ENCODE results near the gene OXNAD1.
"Not testable (repeated sequence)": the region's sequence is repeated elsewhere in the genome, so short reads cannot be mapped to it uniquely, and the experiment has no call there.

The OXNAD1 gene

DNA sequence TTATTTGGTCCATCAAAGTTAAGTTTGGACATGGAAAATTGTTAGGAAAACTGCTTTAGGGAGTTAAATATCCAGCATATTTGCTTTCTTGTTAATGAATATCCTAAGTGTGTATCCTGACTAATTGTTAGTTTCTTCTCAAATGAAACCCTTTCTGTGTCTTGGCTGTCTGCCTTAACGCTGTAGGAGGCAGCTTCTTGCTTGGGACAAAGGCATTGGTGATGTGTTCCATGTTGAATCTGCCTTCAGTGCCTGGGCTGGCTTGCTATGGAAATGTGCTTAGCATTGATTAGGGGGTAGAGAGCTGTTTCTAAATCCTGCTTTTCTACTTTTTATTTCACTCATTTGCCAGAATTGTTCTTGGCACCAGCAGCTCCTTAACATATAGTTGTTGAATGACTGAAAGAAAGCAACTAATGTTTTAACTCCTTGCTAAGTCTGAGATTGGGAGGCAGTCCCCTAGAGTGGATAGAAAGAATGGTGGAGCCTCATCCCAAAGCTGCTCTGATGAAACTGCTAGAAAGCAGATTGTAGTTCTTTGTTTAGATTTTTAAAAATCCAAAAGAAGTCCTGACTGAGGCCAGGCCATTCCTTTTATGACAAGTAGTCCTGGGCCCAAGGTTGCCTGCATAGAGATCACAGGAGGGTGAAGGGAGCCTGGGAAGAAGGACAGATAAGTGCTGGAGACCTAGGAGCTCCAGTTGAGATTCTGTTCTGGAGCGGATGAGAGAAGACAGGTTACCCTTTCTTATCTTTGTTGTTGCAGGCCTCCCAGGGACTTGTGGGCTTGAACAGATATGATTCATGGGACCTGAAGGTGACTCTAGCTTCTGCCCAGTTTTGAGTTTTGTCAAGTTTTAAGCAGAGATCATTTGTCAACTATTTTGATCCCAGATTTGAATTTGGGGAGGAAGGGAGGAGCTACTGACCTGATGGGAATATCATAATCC, 39.3 kb downstream of the OXNAD1 start:
- no peak for DNase-seq (ENCODE audit: low spot score)

GRCh38 chr3:16305111-16305541, 40.1 kb downstream of the OXNAD1 start:
- no peak for DNase-seq (ENCODE audit: low spot score)

DNA sequence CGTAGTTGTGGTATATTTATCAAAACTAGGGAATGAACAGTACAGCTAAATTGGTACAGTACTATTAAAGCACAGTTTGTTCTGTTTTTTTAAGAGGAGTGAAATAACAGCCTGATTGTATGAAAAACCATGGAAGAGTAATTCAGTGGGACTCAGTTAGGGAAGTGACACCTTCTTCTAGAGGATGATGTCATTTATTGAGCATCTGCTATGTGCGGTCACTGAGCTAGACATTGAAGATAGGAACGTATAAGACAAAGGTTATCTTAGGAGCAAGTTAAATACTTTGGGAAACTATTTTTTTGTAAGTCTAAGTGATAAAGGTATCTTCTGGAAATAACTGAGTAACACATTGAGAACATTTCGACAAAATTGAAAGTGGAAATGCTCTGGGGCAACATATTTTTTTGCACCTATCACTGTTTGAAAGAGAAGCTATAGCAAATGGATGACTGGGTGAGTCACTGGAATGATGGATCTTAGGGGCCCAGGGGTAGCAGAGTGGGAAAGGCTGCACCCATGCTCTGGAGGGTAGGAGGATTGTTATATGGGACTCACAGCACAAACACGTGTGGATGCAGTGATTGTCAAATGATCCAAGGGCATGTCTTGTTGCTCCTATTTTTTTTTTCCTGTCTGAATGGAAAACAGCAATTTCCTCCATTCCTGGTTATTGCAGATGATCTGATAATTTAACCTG, 43.0 kb downstream of the OXNAD1 start:
- no peak for DNase-seq (ENCODE audit: low spot score)

DNA sequence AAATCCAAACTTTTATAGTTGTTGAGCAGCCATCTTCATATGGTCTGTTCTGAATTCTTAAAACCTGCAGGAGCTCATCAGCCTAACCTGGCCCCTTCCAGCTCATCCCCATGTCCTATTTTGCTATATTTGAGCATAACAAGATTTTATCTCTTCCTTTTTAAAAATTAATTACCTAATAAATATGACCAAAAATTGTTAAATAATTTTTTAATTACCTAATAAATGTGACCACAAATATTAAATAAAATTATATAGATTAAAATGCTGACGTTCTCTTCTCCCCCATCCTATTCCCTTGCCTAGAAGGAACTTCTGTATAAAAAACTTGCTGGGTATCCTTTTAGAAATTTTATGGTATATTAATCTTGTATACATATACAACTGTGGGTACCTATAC, 43.7 kb downstream of the OXNAD1 start:
- DNase-seq (ENCODE audit: low spot score), result no peak

GRCh38 chr3:16309558-16309957, 44.5 kb downstream of the OXNAD1 start:
- no peak for DNase-seq (ENCODE audit: low spot score)

DNA sequence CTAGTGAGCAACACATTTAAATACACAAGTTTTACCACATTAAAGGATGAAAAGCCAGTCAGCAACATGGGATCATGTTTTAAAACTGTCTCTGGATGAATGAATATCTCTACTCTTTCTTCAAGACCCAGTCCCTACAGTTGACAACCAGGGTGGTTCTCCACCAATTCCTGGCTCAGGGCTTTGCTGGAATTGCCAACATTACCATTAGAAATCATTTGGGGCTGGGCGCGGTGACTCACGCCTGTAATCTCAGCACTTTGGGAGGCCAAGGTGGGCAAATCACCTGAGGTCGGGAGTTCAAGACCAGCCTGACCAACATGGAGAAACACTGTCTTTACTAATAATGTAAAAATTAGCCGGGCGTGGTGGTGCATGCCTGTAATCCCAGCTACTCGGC, 45.5 kb downstream of the OXNAD1 start:
- DNase-seq (ENCODE audit: low spot score), result not testable (repeated sequence)

GRCh38 chr3:16311960-16312451, 47.0 kb downstream of the OXNAD1 start:
- no peak for DNase-seq (ENCODE audit: low spot score)

DNA sequence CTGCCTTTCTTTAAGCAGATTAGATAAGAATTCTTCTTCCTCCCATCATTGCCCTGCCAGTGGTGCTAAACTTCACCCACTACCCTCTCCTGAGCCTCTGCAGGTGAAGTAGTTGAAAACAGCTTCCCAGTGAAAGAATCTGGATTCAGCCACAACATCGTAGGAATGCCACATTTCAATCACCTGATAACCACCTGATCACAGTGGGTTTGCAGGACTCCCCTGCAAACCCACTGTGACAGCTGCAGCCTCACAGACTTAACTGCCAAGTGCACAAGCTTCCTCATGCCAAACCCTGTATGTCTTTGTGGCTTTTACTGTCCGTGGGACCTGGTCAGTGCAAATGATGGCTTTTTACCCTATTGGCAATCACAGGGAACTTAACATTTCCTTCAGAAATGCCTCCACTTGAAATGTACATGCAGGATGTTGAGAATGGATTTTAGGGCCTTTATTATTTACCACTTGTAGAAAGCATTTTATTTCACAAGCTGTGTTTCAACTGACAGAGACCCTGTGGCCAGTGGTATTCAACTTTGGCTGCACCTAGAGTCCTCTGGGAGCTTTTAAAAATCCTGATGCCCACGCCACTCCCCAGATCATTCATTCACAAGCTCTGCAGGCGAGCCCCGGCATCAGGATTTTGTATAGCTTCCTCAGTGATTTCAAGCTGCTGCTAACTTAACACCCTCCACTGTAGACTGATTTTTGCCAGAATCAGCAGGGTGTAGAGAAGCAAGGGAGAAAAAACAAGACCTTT, 49.1 kb downstream of the OXNAD1 start:
- no peak for DNase-seq (ENCODE audit: low spot score)

DNA sequence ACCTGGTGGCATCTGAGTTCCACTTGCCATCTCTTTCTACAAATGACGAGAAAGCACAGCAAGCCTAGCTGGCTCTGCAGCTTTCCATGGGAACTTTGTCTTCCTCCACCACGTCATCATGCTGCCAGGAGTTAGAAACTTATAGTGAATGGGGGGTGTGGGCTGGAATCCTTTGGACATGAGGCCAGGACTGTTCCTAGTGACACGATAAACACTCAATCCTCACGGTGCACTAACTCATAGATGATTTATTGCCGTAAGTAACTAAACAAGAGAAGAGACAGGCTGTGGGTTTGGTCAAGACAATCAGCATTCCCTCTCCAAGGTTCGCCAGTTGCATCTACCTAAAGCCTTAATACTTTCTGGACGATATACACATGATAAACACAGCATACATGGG, 50.6 kb downstream of the OXNAD1 start:
- DNase-seq (ENCODE audit: low spot score), result no peak

- no peak for DNase-seq (ENCODE audit: low spot score)
These were observed 51.4 kb downstream of the OXNAD1 start for GRCh38 chr3:16316396-16316795.

GRCh38 chr3:16316847-16317560, 52.0 kb downstream of the OXNAD1 start:
- no peak for DNase-seq (ENCODE audit: low spot score)

GRCh38 chr3:16317561-16317945, 52.5 kb downstream of the OXNAD1 start:
- DNase-seq (ENCODE audit: low spot score), result no peak

- no peak for DNase-seq (ENCODE audit: low spot score)
These were observed 53.2 kb downstream of the OXNAD1 start for GRCh38 chr3:16318176-16318575.

GRCh38 chr3:16319307-16319706, 54.3 kb downstream of the OXNAD1 start:
- DNase-seq (ENCODE audit: low spot score), result no peak

DNA sequence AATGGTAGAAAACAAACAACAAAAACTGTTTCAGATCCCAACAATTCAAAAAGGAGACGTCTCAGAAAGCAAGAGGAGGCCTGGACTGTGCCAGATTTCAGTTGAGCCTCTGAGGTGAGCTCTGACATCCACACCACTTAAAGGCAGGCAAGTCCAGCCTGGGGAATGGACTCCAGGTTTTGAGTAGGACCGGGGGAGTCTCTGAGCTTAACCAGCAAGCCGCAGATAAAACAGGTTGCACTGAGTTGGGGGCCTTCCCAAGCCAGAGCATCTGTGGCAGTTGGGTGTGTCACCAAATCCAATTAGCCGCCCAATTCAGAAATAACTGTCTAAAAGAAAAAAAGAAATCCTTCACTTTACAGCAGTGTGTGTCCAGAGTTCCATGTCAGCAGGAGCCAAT, 54.7 kb downstream of the OXNAD1 start:
- no peak for DNase-seq (ENCODE audit: low spot score)

DNA sequence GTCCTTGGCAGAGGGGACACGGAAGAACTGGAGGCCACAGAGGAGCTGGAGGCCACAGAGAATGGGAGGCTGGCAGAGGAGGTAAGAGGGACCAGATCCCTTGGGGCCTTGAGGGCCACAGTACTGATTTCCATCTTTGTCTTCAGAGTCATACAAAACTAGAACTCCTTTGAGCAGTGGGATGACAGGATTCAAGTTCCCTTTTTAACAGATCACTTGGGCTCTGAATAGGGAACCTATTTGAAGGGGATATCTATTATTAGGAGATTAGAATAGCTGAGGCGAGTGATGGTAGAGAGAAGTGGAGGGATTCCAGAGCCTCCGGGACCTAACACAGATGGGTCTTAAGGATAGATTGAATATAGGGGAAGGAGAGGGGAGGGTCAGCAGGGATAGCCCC, 55.7 kb downstream of the OXNAD1 start:
- DNase-seq (ENCODE audit: low spot score), result no peak

GRCh38 chr3:16322189-16322588, 57.2 kb downstream of the OXNAD1 start:
- DNase-seq (ENCODE audit: low spot score), result peak; percentile 97

DNA sequence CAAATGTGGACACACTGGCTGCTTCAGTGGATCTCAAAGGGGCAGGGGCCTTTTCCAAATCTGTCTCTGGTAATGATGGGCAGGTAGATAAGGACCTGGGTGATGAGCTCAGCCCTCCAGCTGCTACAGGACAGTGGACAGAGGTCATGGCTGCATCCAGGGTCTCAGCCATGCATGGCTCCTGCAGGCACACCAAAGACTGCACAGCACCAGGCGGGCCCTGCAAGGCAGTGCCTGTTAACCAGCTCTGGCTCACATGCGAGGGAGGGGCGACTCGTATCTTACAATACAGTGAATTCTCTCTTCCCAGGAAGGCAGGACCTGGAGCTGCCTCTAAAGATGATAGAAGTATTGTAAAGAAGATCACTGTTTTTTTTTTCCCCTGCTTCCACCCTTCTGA, 58.7 kb downstream of the OXNAD1 start:
- no peak for DNase-seq (ENCODE audit: low spot score)

DNA sequence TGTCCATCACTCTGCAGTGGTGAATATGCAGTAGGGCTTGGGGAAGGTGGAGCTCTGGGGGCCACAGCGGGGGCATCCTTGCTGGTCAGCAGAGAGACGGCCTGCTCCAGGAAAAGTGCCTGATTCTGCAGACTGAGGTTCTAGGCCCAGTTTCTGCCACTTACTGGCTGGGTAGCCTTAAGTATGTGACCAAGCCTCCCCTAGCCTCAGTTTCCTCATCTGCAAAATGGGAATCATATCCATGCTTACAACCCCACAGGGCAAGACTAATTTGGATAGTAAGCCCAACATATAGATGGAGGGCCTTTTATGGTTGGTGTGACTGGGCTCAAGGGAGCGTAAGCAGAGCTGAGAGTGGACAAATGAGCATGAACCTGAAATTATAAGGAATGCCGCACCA, 60.8 kb downstream of the OXNAD1 start:
- no peak for DNase-seq (ENCODE audit: low spot score)

- no peak for DNase-seq (ENCODE audit: low spot score)
These were observed 61.8 kb downstream of the OXNAD1 start for GRCh38 chr3:16326724-16327349.

DNA sequence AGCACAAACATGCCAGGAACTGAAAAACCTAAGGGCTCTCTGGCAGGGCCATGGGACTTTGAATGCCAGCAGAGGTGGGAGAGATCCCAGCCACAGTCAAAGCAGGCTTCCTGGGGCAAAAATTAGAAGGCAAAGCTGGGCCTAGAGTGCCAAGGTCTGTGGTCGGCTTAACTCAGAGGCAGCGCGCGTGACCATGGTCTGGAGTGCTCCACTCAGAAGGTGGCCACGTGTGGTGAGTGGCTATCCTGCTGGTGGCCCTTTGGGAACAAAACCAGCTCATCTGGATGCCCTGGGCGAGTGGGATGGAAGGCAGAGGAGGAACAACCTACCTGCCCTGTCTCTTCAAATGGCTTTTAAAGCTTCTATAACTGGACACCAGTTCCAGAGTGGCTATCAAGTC, 63.1 kb downstream of the OXNAD1 start:
- no peak for DNase-seq (ENCODE audit: low spot score)

All from cerebellar cortex (tissue), 1 donor.